PFSK-1 (cell line): Measurements from ENCODE around the gene PVR.

Experiments used
- FOXP2 ChIP-seq: optimal IDR thresholded peaks from 2 replicates; pipeline ENCODE3; 2011; ENCODE audit warnings: borderline replicate concordance, control low read depth, inconsistent platforms; ENCODE audit not compliant: insufficient read depth; ENCODE audit errors: extremely low read length, extremely low read depth
- POLR2AphosphoS5 ChIP-seq: IDR thresholded peaks from 2 replicates; pipeline ENCODE4 v1.6.1; 2012; ENCODE audit warnings: low read depth, mild to moderate bottlenecking, control low read depth, low read length, moderate library complexity
- REST ChIP-seq, 2 experiments: IDR thresholded peaks; 2 replicates each; pipeline versions ENCODE4 v1.6.1 to v1.8.0; 2011 to 2012; ENCODE audit warnings: low read depth in 2 of 2, low read length in 2 of 2, control low read depth in 1 of 2, inconsistent platforms in 1 of 2, mild to moderate bottlenecking in 1 of 2, moderate library complexity in 1 of 2; ENCODE audit not compliant: insufficient read depth in 1 of 2
- SIN3A ChIP-seq: IDR thresholded peaks from 2 replicates; pipeline ENCODE4 v1.6.1; 2012; ENCODE audit warnings: mild to moderate bottlenecking, low read length, moderate library complexity, borderline replicate concordance; ENCODE audit not compliant: insufficient read depth
- TAF1 ChIP-seq: IDR thresholded peaks from 2 replicates; pipeline ENCODE4 v1.6.1; 2012; ENCODE audit warnings: low read length, control low read depth, borderline replicate concordance; ENCODE audit not compliant: insufficient read depth

The PVR gene

GRCh38 chr19:44646049-44646416 is 2.3 kb downstream of the PVR start:
- TF ChIP-seq REST (IDR thresholded peaks at IDR 0.05; ENCODE audit: insufficient read depth in 1 of 2, low read depth in 2 of 2, low read length in 2 of 2), result no peak
- no peak for TF ChIP-seq POLR2AphosphoS5
- TF ChIP-seq SIN3A, result no peak
- no peak for TF ChIP-seq FOXP2
- TF ChIP-seq TAF1, result no peak

- TF ChIP-seq FOXP2, result no peak
Observed at GRCh38 chr19:44647144-44647543, 3.4 kb downstream of the PVR start.

GRCh38 chr19:44648631-44649251 is 5.0 kb downstream of the PVR start:
- TF ChIP-seq REST (IDR thresholded peaks at IDR 0.05; ENCODE audit: insufficient read depth in 1 of 2, low read depth in 2 of 2, low read length in 2 of 2) (no peak), FOXP2 (no peak), TAF1 (no peak), SIN3A (no peak), POLR2AphosphoS5 (no peak)

GRCh38 chr19:44649578-44650145 is 6.0 kb downstream of the PVR start:
- TF ChIP-seq FOXP2 (no peak), POLR2AphosphoS5 (no peak), TAF1 (no peak), SIN3A (no peak)

GRCh38 chr19:44653343-44653742 is 9.6 kb downstream of the PVR start:
- TF ChIP-seq TAF1 (no peak), POLR2AphosphoS5 (no peak), SIN3A (no peak), REST (IDR thresholded peaks at IDR 0.05; ENCODE audit: insufficient read depth in 1 of 2, low read depth in 2 of 2, low read length in 2 of 2) (no peak), FOXP2 (no peak)

GRCh38 chr19:44653977-44654774 is 10.5 kb downstream of the PVR start:
- TF ChIP-seq TAF1 (no peak), POLR2AphosphoS5 (no peak), FOXP2 (peak; percentile 42), SIN3A (no peak), REST (IDR thresholded peaks at IDR 0.05; ENCODE audit: insufficient read depth in 1 of 2, low read depth in 2 of 2, low read length in 2 of 2) (no peak)
